Lower lobe of right lung (tissue), 2 donors: ENCODE results near the gene FBLN2. TPM values are rescaled to one million over a fixed set of nuclear protein-coding genes. Genes with fewer than 3 reads are reported as not detected.

Experiments used
- ATAC-seq, 2 donors: fragments of 200-7000 bp; cut with Tn5 transposase; one replicate each; pipeline ENCODE4 v1.9.1; 2020 to 2022; ENCODE audit warnings: mild to moderate bottlenecking in 2 of 2, moderate library complexity in 2 of 2
- DNase-seq: peaks from one replicate; pipeline ENCODE4 v3.0.0-alpha.2; 2020
- H3K27ac ChIP-seq: fragments of 200-600 bp; one replicate; pipeline ENCODE4 v1.8.0; 2022
- H3K27me3 ChIP-seq: fragments of 200-600 bp; one replicate; pipeline ENCODE4 v1.8.0; 2022; ENCODE audit warnings: low read depth
- H3K36me3 ChIP-seq: fragments of 200-600 bp; one replicate; pipeline ENCODE4 v1.8.0; 2022; ENCODE audit warnings: mild to moderate bottlenecking
- H3K4me1 ChIP-seq: fragments of 200-600 bp; one replicate; pipeline ENCODE4 v1.8.0; 2022
- H3K4me3 ChIP-seq: fragments of 200-600 bp; one replicate; pipeline ENCODE4 v1.8.0; 2022; ENCODE audit warnings: mild to moderate bottlenecking
- H3K9me3 ChIP-seq: fragments of 200-600 bp; one replicate; pipeline ENCODE4 v1.8.0; 2022
- intact Hi-C: fragments of 100-400 bp; cut with DNase I; formaldehyde crosslinking; loops from one replicate; pipeline ENCODE4 v1.11.0; 2022
- total RNA-seq: library from RNA; stranded (reverse); fragmentation: NEBNext Ultra II Directional; extraction: Animal tissue kit (Norgen Biotek cat#: 25700); gene quantifications from one replicate; pipeline ENCODE4 v1.2.1, GENCODE V29; 2021
- TF ChIP-seq, protein P1 (sequence below): fragments of 200-600 bp; IDR thresholded peaks from one replicate; pipeline ENCODE4 v1.8.0; 2022; ENCODE audit warnings: antibody characterized with exemption, mild to moderate bottlenecking
- donor health status: DM: no; HTN: yes; CAD: no; lungs with severe emphysema.

FBLN2 gene
- total RNA-seq, 1 donor from 2014 or later, result 40.8 TPM

DNA sequence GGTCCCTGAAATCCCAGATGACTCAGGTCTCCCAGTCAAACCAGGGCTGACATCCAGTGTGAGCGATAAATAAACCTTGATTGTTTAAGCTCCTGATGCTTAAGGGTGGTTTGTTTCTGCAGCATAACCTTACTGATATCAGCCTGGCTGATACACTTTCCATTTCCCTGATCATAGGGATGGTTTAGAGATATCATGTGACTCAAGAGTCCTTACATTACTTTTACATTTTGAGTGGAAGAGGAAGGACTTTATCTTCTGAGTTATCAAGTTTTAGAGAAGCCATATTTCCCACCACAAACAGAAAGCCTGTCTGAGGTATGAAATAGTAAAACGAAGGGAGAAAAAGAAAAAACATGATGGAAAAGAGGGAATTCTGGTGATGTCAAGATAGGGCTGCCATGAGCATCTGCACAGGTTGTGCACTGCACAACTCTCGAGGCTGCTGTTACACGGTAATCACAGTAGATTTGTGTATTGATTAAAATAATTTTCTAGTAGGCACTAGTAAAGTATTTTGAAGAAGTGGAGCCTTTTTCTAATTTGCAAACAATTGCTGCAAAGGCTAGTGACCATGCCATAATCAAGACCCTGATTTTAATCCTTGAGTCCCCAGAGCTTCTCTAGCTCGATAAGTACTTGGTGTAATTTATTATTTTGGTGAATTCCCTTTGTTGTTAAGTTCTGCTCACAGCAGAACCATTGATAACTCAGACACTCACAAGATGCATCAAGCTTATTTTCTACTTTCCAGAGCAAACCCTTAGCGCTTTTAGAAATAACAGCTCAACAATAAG, 34.1 kb upstream of the FBLN2 start:
- DNase-seq (no peak), ATAC-seq (no peak)
- H3K36me3 ChIP-seq, result no peaks in the 10 kb centered on the region
- TF ChIP-seq, protein P1, sequence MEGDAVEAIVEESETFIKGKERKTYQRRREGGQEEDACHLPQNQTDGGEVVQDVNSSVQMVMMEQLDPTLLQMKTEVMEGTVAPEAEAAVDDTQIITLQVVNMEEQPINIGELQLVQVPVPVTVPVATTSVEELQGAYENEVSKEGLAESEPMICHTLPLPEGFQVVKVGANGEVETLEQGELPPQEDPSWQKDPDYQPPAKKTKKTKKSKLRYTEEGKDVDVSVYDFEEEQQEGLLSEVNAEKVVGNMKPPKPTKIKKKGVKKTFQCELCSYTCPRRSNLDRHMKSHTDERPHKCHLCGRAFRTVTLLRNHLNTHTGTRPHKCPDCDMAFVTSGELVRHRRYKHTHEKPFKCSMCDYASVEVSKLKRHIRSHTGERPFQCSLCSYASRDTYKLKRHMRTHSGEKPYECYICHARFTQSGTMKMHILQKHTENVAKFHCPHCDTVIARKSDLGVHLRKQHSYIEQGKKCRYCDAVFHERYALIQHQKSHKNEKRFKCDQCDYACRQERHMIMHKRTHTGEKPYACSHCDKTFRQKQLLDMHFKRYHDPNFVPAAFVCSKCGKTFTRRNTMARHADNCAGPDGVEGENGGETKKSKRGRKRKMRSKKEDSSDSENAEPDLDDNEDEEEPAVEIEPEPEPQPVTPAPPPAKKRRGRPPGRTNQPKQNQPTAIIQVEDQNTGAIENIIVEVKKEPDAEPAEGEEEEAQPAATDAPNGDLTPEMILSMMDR, result no peak
- intact Hi-C loops, result no loop called here
- no peaks in the 10 kb centered on the region for H3K27me3 ChIP-seq
- no peak overlapping the region for H3K4me3 ChIP-seq
- H3K9me3 ChIP-seq, result no peaks in the 10 kb centered on the region
- no peaks in the 10 kb centered on the region for H3K4me1 ChIP-seq
- no peak overlapping the region for H3K27ac ChIP-seq

DNA sequence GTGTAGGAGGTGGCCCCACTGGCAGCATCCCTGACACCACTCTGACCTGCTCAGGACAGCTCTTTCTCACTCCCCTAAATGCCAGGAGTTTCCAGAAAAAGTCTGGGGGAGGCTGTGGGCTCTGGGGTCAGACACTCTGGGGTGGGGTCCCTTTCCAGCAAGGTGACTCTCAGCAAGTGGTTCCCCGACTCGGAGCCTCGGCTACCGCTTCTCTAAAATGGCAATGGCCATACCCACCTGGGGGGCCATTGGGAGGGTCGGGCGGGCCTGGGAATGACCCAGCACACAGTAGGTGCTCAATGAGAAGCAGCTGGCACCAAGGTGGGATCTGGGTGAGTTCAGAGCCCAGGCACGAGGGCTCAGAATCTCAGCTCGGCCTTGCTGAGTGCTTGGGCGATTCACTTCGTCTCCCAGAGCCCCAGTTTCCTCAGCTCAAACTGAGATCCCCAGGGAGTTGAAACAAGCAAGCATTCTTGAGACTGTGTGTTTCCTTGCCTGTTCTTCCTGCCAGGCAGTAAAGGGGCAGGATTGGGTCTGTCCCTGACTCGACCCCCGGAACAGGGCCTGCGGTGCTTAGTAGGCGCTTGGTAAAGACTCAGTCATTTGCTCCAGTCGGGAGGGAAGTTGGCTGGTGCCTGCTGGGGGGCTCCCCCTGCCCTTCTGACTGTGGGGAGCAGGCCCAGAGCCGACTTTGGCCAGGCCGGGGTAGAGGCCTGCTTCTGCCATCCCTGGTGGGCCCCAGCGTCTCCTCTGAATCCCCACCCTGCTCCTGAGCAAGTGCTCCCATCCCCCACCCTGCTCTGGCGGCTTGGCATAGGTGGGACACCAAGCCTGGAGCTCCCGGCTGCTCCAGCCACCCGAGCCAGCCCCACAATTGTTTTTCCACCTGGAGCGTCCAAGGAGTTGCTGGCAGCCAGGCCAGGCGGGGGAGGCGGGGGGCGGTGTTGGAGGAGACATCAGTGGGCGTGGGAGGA, 32.9 kb upstream of the FBLN2 start:
- no peak for DNase-seq
- no peak for ATAC-seq
- TF ChIP-seq, protein P1, result no peak
- intact Hi-C loops, result no loop called here
- H3K27me3 ChIP-seq, result no peaks in the 10 kb centered on the region
- H3K9me3 ChIP-seq, result no peaks in the 10 kb centered on the region
- H3K36me3 ChIP-seq, result no peaks in the 10 kb centered on the region
- H3K27ac ChIP-seq, result no peak overlapping the region
- no peaks in the 10 kb centered on the region for H3K4me1 ChIP-seq
- no peak overlapping the region for H3K4me3 ChIP-seq

DNA sequence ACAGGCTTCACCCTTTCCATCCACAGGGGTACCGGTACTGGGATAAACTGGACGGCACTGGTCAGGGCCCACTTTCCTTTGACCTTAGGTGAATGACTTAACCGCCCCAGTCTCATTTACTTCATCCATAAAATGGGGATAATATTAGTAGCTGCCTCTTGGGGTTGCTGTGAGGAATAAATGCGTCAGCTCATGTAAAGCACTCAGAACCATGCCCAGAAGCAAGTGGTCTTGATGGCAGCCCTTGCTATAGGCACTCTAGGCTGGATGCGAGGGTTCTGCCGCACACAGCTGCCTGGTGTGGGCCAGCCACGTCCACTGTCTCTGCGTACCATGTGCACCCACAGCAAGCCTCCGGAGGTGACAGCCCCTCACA, 32.2 kb upstream of the FBLN2 start:
- no peak overlapping the region for H3K27ac ChIP-seq
- H3K9me3 ChIP-seq, result no peaks in the 10 kb centered on the region
- H3K4me1 ChIP-seq, result no peaks in the 10 kb centered on the region
- DNase-seq (no peak), ATAC-seq (no peak)
- no peaks in the 10 kb centered on the region for H3K27me3 ChIP-seq
- H3K36me3 ChIP-seq, result no peaks in the 10 kb centered on the region
- TF ChIP-seq, protein P1, result no peak
- intact Hi-C loops, result no loop called here
- H3K4me3 ChIP-seq, result no peak overlapping the region

DNA sequence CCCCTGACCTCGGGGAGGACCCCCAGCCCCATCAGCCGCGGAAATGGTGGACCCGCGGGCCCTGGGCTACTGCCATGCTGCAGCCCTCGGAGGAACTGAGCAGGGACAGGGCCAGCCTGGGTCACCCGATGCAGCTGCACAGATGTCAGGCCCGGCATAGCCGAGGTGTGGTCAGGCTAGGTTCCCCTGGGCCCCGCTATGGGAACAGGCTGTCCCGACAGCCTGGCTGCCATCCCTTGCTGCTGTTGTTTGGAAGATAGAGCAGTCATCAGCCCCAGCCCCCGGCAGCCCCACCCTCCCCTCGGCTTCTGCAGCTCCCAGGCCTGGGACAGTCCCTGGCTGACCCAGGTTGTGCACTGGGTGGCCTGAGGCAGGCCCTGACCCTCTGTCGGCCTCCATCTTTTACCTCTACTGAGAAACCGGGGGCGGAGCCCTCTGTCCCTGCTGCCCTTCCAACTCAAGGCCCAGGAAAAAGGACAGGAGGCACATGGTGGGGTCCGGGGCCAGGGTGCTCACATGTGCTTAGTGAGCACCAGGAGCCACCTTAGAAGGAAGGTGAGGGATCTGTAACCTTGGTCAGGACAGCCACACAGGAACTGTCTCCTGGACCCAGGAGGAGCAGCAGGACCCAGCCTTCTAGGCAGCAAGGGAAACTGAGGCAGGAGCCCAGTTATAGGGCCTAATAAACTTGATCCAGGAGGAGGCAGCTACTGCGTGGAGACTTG, 31.5 kb upstream of the FBLN2 start:
- Histone ChIP-seq H3K36me3 (no peaks in the 10 kb centered on the region), H3K27ac (no peak overlapping the region), H3K9me3 (no peaks in the 10 kb centered on the region), H3K4me3 (no peak overlapping the region), H3K4me1 (no peaks in the 10 kb centered on the region), H3K27me3 (no peaks in the 10 kb centered on the region)
- ATAC-seq, result peak in 1 of 2 donors; percentile 26
- DNase-seq, result no peak
- TF ChIP-seq, protein P1, result no peak
- intact Hi-C loops, result no loop called here

DNA sequence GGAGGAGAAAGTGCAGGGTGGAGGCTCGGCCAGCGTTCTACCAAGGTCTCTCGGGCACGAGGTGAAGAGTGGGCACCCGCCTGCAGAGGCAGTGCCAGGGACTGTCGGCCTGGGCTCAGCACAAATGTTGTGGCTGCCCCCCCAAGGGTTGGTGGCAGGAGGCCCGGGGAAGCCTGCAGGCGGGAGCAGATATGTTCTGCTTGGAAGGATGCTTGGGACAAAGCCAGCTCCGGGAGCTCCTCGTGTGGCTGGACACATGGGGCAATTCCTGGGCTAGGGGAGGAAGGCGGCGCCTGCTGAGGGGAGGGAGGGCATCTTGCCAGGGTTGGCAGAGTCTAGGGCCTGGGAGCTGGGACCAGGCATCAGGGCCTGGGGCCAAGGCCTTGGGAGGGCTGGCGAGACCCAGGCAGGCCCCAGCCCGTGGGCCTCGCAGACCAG, 30.4 kb upstream of the FBLN2 start:
- intact Hi-C loops, result no loop called here
- ATAC-seq (peak in 1 of 2 donors; percentile 18), DNase-seq (no peak)

More for the DNA sequence above, 30.4 kb upstream of the FBLN2 start:
- Histone ChIP-seq H3K27me3 (no peaks in the 10 kb centered on the region), H3K4me3 (no peak overlapping the region), H3K4me1 (no peaks in the 10 kb centered on the region), H3K9me3 (no peaks in the 10 kb centered on the region), H3K36me3 (no peaks in the 10 kb centered on the region), H3K27ac (no peak overlapping the region)
- TF ChIP-seq, protein P1, result no peak
